HUDEP-2 (cell line): Measurements from ENCODE around the gene DPEP2.
"Not testable (repeated sequence)": the region's sequence is repeated elsewhere in the genome, so short reads cannot be mapped to it uniquely, and the experiment has no call there.

Source experiments
- DNase-seq, 76 experiments: peaks; one replicate each; lab custom pipeline; 2025; ENCODE audit not compliant: unreplicated experiment in 76 of 76; lab: John Stamatoyannopoulos, UW

DPEP2 gene

GRCh38 chr16:67977469-67978227 is 21.6 kb downstream of the DPEP2 start:
- no peak for DNase-seq

- DNase-seq: no peak
Measured at GRCh38 chr16:67977005-67977404, 22.3 kb downstream of the DPEP2 start.

- DNase-seq: no peak
Measured at GRCh38 chr16:67976205-67976604, 23.1 kb downstream of the DPEP2 start.

GRCh38 chr16:67975321-67976105 is 23.8 kb downstream of the DPEP2 start:
- DNase-seq: no peak

GRCh38 chr16:67972285-67972684 is 27.0 kb downstream of the DPEP2 start:
- not testable (repeated sequence) for DNase-seq

GRCh38 chr16:67971111-67971510 is 28.2 kb downstream of the DPEP2 start:
- DNase-seq: peak in 3 of 76 experiments; percentile 7 to 22 (median 18)

- peak in 20 of 76 experiments; percentile 11 to 64 (median 31) for DNase-seq
Measured at GRCh38 chr16:67969254-67970039, 29.8 kb downstream of the DPEP2 start.

- DNase-seq: peak in 74 of 76 experiments; percentile 29 to 91 (median 82)
Measured at GRCh38 chr16:67968400-67969253, 30.7 kb downstream of the DPEP2 start, which contains the start of gene SLC12A4. Gene SLC12A4 (minus strand): TSS chr16:67968637. CDS start chr16:67968553, 84 bp downstream.

- DNase-seq: peak in 20 of 76 experiments; percentile 9 to 47 (median 26)
Measured at GRCh38 chr16:67967958-67968399, 31.3 kb downstream of the DPEP2 start.

- DNase-seq: no peak
Measured at GRCh38 chr16:67967183-67967957, 31.9 kb downstream of the DPEP2 start.

GRCh38 chr16:67966549-67967182 is 32.6 kb downstream of the DPEP2 start:
- DNase-seq: peak in 8 of 76 experiments; percentile 9 to 45 (median 18)

- no peak for DNase-seq
Measured at GRCh38 chr16:67965668-67966548, 33.4 kb downstream of the DPEP2 start.

- DNase-seq: no peak
Measured at GRCh38 chr16:67964477-67965131, 34.7 kb downstream of the DPEP2 start.

GRCh38 chr16:67963662-67964321 is 35.5 kb downstream of the DPEP2 start:
- DNase-seq: no peak

- DNase-seq: no peak
Measured at GRCh38 chr16:67963292-67963661, 36.0 kb downstream of the DPEP2 start.

- no peak for DNase-seq
Measured at GRCh38 chr16:67962135-67962534, 37.1 kb downstream of the DPEP2 start.

GRCh38 chr16:67961551-67961957 is 37.7 kb downstream of the DPEP2 start:
- DNase-seq: no peak
